Trophoblast cell (in vitro differentiated cells and primary cell): ENCODE measurements around the gene DESI2.

ENCODE experiments used
- DNase-seq, 2 donors: peaks; one replicate each; pipeline ENCODE4 v3.0.0-alpha.2; 2016
- H2AFZ ChIP-seq: 2 replicates; pipeline ENCODE4 v1.6.1; 2013; ENCODE audit warnings: low read length, moderate library complexity, mild to moderate bottlenecking; ENCODE audit not compliant: insufficient read depth, poor library complexity
- H2AK5ac ChIP-seq: 2 replicates; pipeline ENCODE4 v1.6.1; 2013; ENCODE audit warnings: mild to moderate bottlenecking, low read length
- H2BK120ac ChIP-seq: 2 replicates; pipeline ENCODE4 v1.6.1; 2013; ENCODE audit warnings: low read length, mild to moderate bottlenecking, moderate library complexity; ENCODE audit not compliant: insufficient read depth, poor library complexity
- H2BK12ac ChIP-seq: 2 replicates; pipeline ENCODE4 v1.6.1; 2013; ENCODE audit warnings: mild to moderate bottlenecking, low read length, moderate library complexity
- H2BK5ac ChIP-seq: 2 replicates; pipeline ENCODE4 v1.6.1; 2013; ENCODE audit warnings: low read length, low read depth, moderate library complexity, mild to moderate bottlenecking; ENCODE audit not compliant: poor library complexity
- H3K14ac ChIP-seq: 2 replicates; pipeline ENCODE4 v1.6.1; 2013; ENCODE audit warnings: mild to moderate bottlenecking, low read length
- H3K18ac ChIP-seq: 2 replicates; pipeline ENCODE4 v1.6.1; 2013; ENCODE audit warnings: mild to moderate bottlenecking, low read length
- H3K23ac ChIP-seq: 2 replicates; pipeline ENCODE4 v1.6.1; 2013; ENCODE audit warnings: low read length
- H3K27ac ChIP-seq: 2 replicates; pipeline ENCODE4 v1.5.1; 2013; ENCODE audit warnings: low read depth, mild to moderate bottlenecking, inconsistent platforms, low read length, moderate library complexity
- H3K27me3 ChIP-seq: 2 replicates; pipeline ENCODE4 v1.6.1; 2013; ENCODE audit warnings: inconsistent platforms, mild to moderate bottlenecking, low read length, moderate library complexity; ENCODE audit not compliant: insufficient read depth
- H3K36me3 ChIP-seq, 2 experiments: 1 replicate in 1 of 2; 2 replicates in 1 of 2; pipeline ENCODE4 v1.6.1; 2013; ENCODE audit warnings: low read length in 2 of 2, mild to moderate bottlenecking in 2 of 2, moderate library complexity in 1 of 2; ENCODE audit not compliant: insufficient read depth in 2 of 2, control insufficient read depth in 1 of 2
- H3K4ac ChIP-seq: 2 replicates; pipeline ENCODE4 v1.6.1; 2013; ENCODE audit warnings: low read depth, mild to moderate bottlenecking, low read length, moderate library complexity
- H3K4me1 ChIP-seq, 2 experiments: 1 replicate in 1 of 2; 2 replicates in 1 of 2; pipeline ENCODE4 v1.6.1; 2013; ENCODE audit warnings: low read length in 2 of 2, mild to moderate bottlenecking in 2 of 2, moderate library complexity in 1 of 2; ENCODE audit not compliant: insufficient read depth in 2 of 2, control insufficient read depth in 1 of 2
- H3K4me2 ChIP-seq: 2 replicates; pipeline ENCODE4 v1.6.1; 2013; ENCODE audit warnings: inconsistent platforms, mild to moderate bottlenecking, low read length, moderate library complexity
- H3K4me3 ChIP-seq: 2 replicates; pipeline ENCODE4 v1.5.1; 2013; ENCODE audit warnings: mild to moderate bottlenecking, low read depth, low read length, inconsistent platforms
- H3K79me1 ChIP-seq: one replicate; pipeline ENCODE4 v1.6.1; 2013; ENCODE audit warnings: low read length
- H3K79me2 ChIP-seq: 2 replicates; pipeline ENCODE4 v1.6.1; 2013; ENCODE audit warnings: low read length, mild to moderate bottlenecking; ENCODE audit not compliant: control insufficient read depth, insufficient read depth, poor library complexity
- H3K9ac ChIP-seq: 2 replicates; pipeline ENCODE4 v1.6.1; 2013; ENCODE audit warnings: mild to moderate bottlenecking, low read length
- H3K9me3 ChIP-seq: 2 replicates; pipeline ENCODE4 v1.6.1; 2013; ENCODE audit warnings: low read depth, mild to moderate bottlenecking, control low read depth, inconsistent platforms, low read length; ENCODE audit not compliant: insufficient read depth
- H4K12ac ChIP-seq: 2 replicates; pipeline ENCODE4 v1.6.1; 2013; ENCODE audit warnings: low read depth, mild to moderate bottlenecking, low read length, moderate library complexity
- H4K8ac ChIP-seq: 2 replicates; pipeline ENCODE4 v1.6.1; 2013; ENCODE audit warnings: low read depth, mild to moderate bottlenecking, low read length, moderate library complexity
- H4K91ac ChIP-seq: one replicate; pipeline ENCODE4 v1.6.1; 2013; ENCODE audit warnings: low read depth, mild to moderate bottlenecking, low read length, moderate library complexity
- WGBS: extraction: QIAGEN DNeasy Blood & Tissue Kit; methylation state at CpG from one replicate; pipeline ENCODE4 v1.1.7; 2013; ENCODE audit warnings: missing lambda C conversion rate; ENCODE audit not compliant: insufficient read length, insufficient coverage; ENCODE audit errors: extremely low coverage; 5-methylcytosine and 5-hydroxymethylcytosine counted together

Gene DESI2

DNA sequence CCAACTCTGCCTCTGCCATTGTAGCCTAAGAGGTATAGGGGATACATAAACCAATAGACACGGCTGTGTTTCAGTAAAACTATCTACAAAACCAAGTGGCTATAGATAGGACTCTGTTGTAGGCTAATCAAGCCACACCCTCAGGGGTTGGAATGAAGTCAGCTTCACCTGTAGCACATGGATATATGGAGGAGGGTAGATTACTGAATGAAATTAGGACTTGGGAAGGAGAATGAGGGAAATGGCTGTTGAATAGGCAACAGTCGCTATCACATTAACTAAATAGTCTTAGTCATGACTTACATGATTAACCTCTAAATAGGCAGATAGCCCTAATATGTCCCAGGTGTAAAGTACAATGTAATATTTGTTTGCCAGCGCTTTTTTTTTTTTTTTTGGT is 49.7 kb downstream of the DESI2 start:
- no peaks in the 10 kb centered on the region for H3K27me3 ChIP-seq
- H2AK5ac ChIP-seq: no peak overlapping the region
- DNase-seq: no peak
- no peaks in the 10 kb centered on the region for H3K9me3 ChIP-seq
- H3K4me2 ChIP-seq: no peak overlapping the region
- H3K79me1 ChIP-seq: no peaks in the 10 kb centered on the region
- H3K9ac ChIP-seq: no peak overlapping the region
- no peak overlapping the region for H4K8ac ChIP-seq
- no peak overlapping the region for H4K12ac ChIP-seq
- no peak overlapping the region for H3K27ac ChIP-seq
- no peak overlapping the region for H2AFZ ChIP-seq
- no peak overlapping the region for H3K23ac ChIP-seq
- H3K36me3 ChIP-seq: peaks cover 11 to 26% of the 10 kb centered on the region in 2 experiments
- no peaks in the 10 kb centered on the region for H3K4me1 ChIP-seq
- no peak overlapping the region for H2BK12ac ChIP-seq
- no peak overlapping the region for H2BK120ac ChIP-seq
- H3K79me2 ChIP-seq: no peaks in the 10 kb centered on the region
- no peak overlapping the region for H3K14ac ChIP-seq
- no peak overlapping the region for H4K91ac ChIP-seq
- WGBS: no CpG with 5 or more reads among the region's 3 CpGs
- H2BK5ac ChIP-seq: no peak overlapping the region
- no peak overlapping the region for H3K4ac ChIP-seq
- no peak overlapping the region for H3K4me3 ChIP-seq
- H3K18ac ChIP-seq: no peak overlapping the region

GRCh38 chr1:244704107-244704506 is 51.2 kb downstream of the DESI2 start:
- Histone ChIP-seq H3K14ac (no peak overlapping the region), H3K4me1 (no peaks in the 10 kb centered on the region), H3K4me2 (no peak overlapping the region), H2BK120ac (no peak overlapping the region), H2AK5ac (no peak overlapping the region), H3K79me2 (no peaks in the 10 kb centered on the region), H2BK12ac (no peak overlapping the region), H4K91ac (no peak overlapping the region), H4K12ac (no peak overlapping the region), H2BK5ac (no peak overlapping the region), H4K8ac (no peak overlapping the region), H3K9me3 (no peaks in the 10 kb centered on the region), H3K4ac (no peak overlapping the region), H3K79me1 (no peaks in the 10 kb centered on the region), H3K4me3 (no peak overlapping the region), H3K23ac (no peak overlapping the region), H3K36me3 (peaks cover 11 to 17% of the 10 kb centered on the region in 2 experiments), H2AFZ (no peak overlapping the region), H3K27me3 (no peaks in the 10 kb centered on the region), H3K9ac (no peak overlapping the region), H3K27ac (no peak overlapping the region), H3K18ac (no peak overlapping the region)
- no CpG with 5 or more reads among the region's 3 CpGs for WGBS
- DNase-seq: no peak

GRCh38 chr1:244705261-244706234 is 52.6 kb downstream of the DESI2 start:
- H3K23ac ChIP-seq: no peak overlapping the region
- no peak overlapping the region for H2BK120ac ChIP-seq
- no peaks in the 10 kb centered on the region for H3K27me3 ChIP-seq
- no peaks in the 10 kb centered on the region for H3K79me1 ChIP-seq
- no peak for DNase-seq
- no peak overlapping the region for H3K4me2 ChIP-seq
- H2AFZ ChIP-seq: no peak overlapping the region
- H3K14ac ChIP-seq: no peak overlapping the region
- H4K8ac ChIP-seq: no peak overlapping the region
- H3K27ac ChIP-seq: no peak overlapping the region
- H3K4ac ChIP-seq: no peak overlapping the region
- no peak overlapping the region for H2AK5ac ChIP-seq
- no CpG with 5 or more reads among the region's 17 CpGs for WGBS
- no peaks in the 10 kb centered on the region for H3K79me2 ChIP-seq
- no peak overlapping the region for H3K4me3 ChIP-seq
- H3K18ac ChIP-seq: no peak overlapping the region
- no peak overlapping the region for H3K9ac ChIP-seq
- H3K36me3 ChIP-seq: peaks cover 6 to 10% of the 10 kb centered on the region in 2 experiments
- no peak overlapping the region for H2BK5ac ChIP-seq
- H2BK12ac ChIP-seq: no peak overlapping the region
- H4K12ac ChIP-seq: no peak overlapping the region
- no peak overlapping the region for H4K91ac ChIP-seq
- H3K9me3 ChIP-seq: no peaks in the 10 kb centered on the region
- no peaks in the 10 kb centered on the region for H3K4me1 ChIP-seq

DNA sequence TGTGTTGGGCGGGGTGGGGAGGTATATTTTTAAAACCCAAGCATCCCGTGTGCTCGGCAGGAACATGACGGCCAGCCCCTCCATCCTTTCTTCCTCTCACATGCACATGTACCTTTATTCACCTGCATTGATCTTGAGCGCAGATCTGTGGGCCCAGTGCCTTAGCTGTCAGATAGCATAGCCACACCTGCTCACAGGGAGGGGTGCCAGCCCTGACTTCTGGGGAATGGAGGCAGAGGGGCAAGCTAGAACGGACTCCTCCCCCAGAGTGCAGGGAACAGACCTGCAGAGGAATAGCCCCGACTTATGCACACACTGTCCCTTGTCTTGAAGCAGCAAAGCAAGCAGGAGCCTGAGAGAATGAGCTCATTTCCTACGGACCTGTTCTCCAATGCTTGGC is 56.1 kb downstream of the DESI2 start:
- Histone ChIP-seq H3K79me2 (no peaks in the 10 kb centered on the region), H2BK5ac (no peak overlapping the region), H2AK5ac (no peak overlapping the region), H2AFZ (no peak overlapping the region), H3K4me3 (no peak overlapping the region), H3K27ac (no peak overlapping the region), H2BK120ac (no peak overlapping the region), H3K4me2 (no peak overlapping the region), H3K4ac (no peak overlapping the region), H4K8ac (no peak overlapping the region), H3K18ac (no peak overlapping the region), H3K36me3 (peaks cover 6 to 7% of the 10 kb centered on the region in 2 experiments), H3K9ac (no peak overlapping the region), H4K12ac (no peak overlapping the region), H3K79me1 (no peaks in the 10 kb centered on the region), H3K4me1 (no peaks in the 10 kb centered on the region), H3K23ac (no peak overlapping the region), H4K91ac (no peak overlapping the region), H3K27me3 (no peaks in the 10 kb centered on the region), H3K9me3 (no peaks in the 10 kb centered on the region), H2BK12ac (no peak overlapping the region), H3K14ac (no peak overlapping the region)
- no CpG with 5 or more reads among the region's 8 CpGs for WGBS
- no peak for DNase-seq
